ENCODE data around the gene TNPO1.
A peak's percentile ranks its signal among the peaks of the same experiment; 100 is the strongest.

Gene TNPO1

GRCh38 chr5:72818866-72819534 is 2.5 kb downstream of the TNPO1 start (continued):
- TF ChIP-seq ZFP3 (tag by site-specific recombination; IDR thresholded peaks at IDR 0.05; ENCODE audit: low read depth) (no peak), REPIN1 (tag by site-specific recombination; IDR thresholded peaks at IDR 0.05; ENCODE audit: low read depth) (no peak), ZNF561 (tag by site-specific recombination; IDR thresholded peaks at IDR 0.05; ENCODE audit: borderline replicate concordance) (peak; percentile 28; the same call in 1 of the 2 replicates), YY2 (tag by site-specific recombination; IDR thresholded peaks at IDR 0.05) (no peak), ZNF302 (tag by site-specific recombination; IDR thresholded peaks at IDR 0.05; ENCODE audit: low read depth) (no peak), ZSCAN18 (tag by site-specific recombination; IDR thresholded peaks at IDR 0.05) (no peak), ZNF133 (tag by site-specific recombination; IDR thresholded peaks at IDR 0.05) (no peak), PRDM6 (tag by site-specific recombination; IDR thresholded peaks at IDR 0.05) (no peak), KLF1 (tag by site-specific recombination; IDR thresholded peaks at IDR 0.05) (no peak), ZNF776 (tag by site-specific recombination; IDR thresholded peaks at IDR 0.05; ENCODE audit: borderline replicate concordance) (no peak), ZNF654 (tag by site-specific recombination; IDR thresholded peaks at IDR 0.05; ENCODE audit: low read depth) (peak; percentile 65), ZNF837 (tag by site-specific recombination; IDR thresholded peaks at IDR 0.05) (no peak), MZF1 (tag by site-specific recombination; IDR thresholded peaks at IDR 0.05; ENCODE audit: borderline replicate concordance) (peak; percentile 8; the same call in 1 of the 2 replicates), ZNF670 (tag by site-specific recombination; IDR thresholded peaks at IDR 0.05; ENCODE audit: low read depth) (no peak), YY1 (tag by site-specific recombination; IDR thresholded peaks at IDR 0.05) (no peak), ZNF202 (tag by site-specific recombination; IDR thresholded peaks at IDR 0.05; ENCODE audit: borderline replicate concordance) (no peak), PRDM10 (tag by site-specific recombination; IDR thresholded peaks at IDR 0.05) (no peak)
- TF ChIP-seq, protein P1, sequence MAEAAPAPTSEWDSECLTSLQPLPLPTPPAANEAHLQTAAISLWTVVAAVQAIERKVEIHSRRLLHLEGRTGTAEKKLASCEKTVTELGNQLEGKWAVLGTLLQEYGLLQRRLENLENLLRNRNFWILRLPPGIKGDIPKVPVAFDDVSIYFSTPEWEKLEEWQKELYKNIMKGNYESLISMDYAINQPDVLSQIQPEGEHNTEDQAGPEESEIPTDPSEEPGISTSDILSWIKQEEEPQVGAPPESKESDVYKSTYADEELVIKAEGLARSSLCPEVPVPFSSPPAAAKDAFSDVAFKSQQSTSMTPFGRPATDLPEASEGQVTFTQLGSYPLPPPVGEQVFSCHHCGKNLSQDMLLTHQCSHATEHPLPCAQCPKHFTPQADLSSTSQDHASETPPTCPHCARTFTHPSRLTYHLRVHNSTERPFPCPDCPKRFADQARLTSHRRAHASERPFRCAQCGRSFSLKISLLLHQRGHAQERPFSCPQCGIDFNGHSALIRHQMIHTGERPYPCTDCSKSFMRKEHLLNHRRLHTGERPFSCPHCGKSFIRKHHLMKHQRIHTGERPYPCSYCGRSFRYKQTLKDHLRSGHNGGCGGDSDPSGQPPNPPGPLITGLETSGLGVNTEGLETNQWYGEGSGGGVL (tag by site-specific recombination; IDR thresholded peaks at IDR 0.05): peak; percentile 95
- TF ChIP-seq, protein P2, sequence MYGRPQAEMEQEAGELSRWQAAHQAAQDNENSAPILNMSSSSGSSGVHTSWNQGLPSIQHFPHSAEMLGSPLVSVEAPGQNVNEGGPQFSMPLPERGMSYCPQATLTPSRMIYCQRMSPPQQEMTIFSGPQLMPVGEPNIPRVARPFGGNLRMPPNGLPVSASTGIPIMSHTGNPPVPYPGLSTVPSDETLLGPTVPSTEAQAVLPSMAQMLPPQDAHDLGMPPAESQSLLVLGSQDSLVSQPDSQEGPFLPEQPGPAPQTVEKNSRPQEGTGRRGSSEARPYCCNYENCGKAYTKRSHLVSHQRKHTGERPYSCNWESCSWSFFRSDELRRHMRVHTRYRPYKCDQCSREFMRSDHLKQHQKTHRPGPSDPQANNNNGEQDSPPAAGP (tag by site-specific recombination; IDR thresholded peaks at IDR 0.05): no peak
- TF ChIP-seq, protein P3, sequence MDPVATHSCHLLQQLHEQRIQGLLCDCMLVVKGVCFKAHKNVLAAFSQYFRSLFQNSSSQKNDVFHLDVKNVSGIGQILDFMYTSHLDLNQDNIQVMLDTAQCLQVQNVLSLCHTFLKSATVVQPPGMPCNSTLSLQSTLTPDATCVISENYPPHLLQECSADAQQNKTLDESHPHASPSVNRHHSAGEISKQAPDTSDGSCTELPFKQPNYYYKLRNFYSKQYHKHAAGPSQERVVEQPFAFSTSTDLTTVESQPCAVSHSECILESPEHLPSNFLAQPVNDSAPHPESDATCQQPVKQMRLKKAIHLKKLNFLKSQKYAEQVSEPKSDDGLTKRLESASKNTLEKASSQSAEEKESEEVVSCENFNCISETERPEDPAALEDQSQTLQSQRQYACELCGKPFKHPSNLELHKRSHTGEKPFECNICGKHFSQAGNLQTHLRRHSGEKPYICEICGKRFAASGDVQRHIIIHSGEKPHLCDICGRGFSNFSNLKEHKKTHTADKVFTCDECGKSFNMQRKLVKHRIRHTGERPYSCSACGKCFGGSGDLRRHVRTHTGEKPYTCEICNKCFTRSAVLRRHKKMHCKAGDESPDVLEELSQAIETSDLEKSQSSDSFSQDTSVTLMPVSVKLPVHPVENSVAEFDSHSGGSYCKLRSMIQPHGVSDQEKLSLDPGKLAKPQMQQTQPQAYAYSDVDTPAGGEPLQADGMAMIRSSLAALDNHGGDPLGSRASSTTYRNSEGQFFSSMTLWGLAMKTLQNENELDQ (tag by site-specific recombination; IDR thresholded peaks at IDR 0.05; ENCODE audit: low read depth): no peak
- TF ChIP-seq, protein P4, sequence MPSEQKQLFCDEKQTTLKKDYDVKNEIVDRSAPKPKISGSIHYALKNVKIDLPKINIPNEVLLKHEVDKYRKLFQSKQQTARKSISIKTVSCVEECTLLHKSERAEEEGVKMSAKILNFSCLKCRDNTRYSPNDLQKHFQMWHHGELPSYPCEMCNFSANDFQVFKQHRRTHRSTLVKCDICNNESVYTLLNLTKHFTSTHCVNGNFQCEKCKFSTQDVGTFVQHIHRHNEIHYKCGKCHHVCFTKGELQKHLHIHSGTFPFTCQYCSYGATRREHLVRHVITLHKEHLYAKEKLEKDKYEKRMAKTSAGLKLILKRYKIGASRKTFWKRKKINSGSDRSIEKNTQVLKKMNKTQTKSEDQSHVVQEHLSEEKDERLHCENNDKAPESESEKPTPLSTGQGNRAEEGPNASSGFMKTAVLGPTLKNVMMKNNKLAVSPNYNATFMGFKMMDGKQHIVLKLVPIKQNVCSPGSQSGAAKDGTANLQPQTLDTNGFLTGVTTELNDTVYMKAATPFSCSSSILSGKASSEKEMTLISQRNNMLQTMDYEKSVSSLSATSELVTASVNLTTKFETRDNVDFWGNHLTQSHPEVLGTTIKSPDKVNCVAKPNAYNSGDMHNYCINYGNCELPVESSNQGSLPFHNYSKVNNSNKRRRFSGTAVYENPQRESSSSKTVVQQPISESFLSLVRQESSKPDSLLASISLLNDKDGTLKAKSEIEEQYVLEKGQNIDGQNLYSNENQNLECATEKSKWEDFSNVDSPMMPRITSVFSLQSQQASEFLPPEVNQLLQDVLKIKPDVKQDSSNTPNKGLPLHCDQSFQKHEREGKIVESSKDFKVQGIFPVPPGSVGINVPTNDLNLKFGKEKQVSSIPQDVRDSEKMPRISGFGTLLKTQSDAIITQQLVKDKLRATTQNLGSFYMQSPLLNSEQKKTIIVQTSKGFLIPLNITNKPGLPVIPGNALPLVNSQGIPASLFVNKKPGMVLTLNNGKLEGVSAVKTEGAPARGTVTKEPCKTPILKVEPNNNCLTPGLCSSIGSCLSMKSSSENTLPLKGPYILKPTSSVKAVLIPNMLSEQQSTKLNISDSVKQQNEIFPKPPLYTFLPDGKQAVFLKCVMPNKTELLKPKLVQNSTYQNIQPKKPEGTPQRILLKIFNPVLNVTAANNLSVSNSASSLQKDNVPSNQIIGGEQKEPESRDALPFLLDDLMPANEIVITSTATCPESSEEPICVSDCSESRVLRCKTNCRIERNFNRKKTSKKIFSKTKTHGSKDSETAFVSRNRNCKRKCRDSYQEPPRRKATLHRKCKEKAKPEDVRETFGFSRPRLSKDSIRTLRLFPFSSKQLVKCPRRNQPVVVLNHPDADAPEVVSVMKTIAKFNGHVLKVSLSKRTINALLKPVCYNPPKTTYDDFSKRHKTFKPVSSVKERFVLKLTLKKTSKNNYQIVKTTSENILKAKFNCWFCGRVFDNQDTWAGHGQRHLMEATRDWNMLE (tag by site-specific recombination; conservative IDR thresholded peaks at IDR 0.05; ENCODE audit: low read depth): no peak
